K562 (cell line): ENCODE measurements around the gene AURKB. TPM values are rescaled to one million over a fixed set of nuclear protein-coding genes. Genes with fewer than 3 reads are reported as not detected.

Experiments used
- E4F1 ChIP-seq: fragments of 250-450 bp; sonication (Bioruptor Pico); IDR thresholded peaks from 2 replicates; pipeline ENCODE4 v1.5.0; 2021; ENCODE audit warnings: mild to moderate bottlenecking, borderline replicate concordance
- MTA3 ChIP-seq: fragments of 450-650 bp; formaldehyde crosslinking; IDR thresholded peaks from 2 replicates; pipeline ENCODE4 v1.6.1; 2017; ENCODE audit warnings: mild to moderate bottlenecking, borderline replicate concordance
- MXD1 ChIP-seq: fragments of 250-450 bp; sonication (Bioruptor Pico); IDR thresholded peaks from 2 replicates; pipeline ENCODE4 v1.8.0; 2021; ENCODE audit warnings: borderline replicate concordance, mild to moderate bottlenecking, moderate library complexity; ENCODE audit not compliant: poor library complexity, severe bottlenecking
- NR2C2 ChIP-seq, 2 experiments: fragments of 200-800 bp in 1 of 2; sonication (Bioruptor generic) in 1 of 2; sonication (generic) in 1 of 2; formaldehyde crosslinking in 1 of 2; IDR thresholded peaks; 2 replicates each; pipeline versions ENCODE4 v1.6.1 to v1.8.0; 2016 to 2022; ENCODE audit warnings: mild to moderate bottlenecking in 1 of 2, missing compliant biosample characterization in 1 of 2, missing genetic modification characterization in 1 of 2, missing genetic modification reagents in 1 of 2
- REST ChIP-seq, 2 experiments: fragments of 450-650 bp; formaldehyde crosslinking in 1 of 2; IDR thresholded peaks; 2 replicates each; pipeline versions ENCODE4 v1.4.0 to v1.6.1; 2014 to 2020; ENCODE audit warnings: mild to moderate bottlenecking in 2 of 2, borderline replicate concordance in 1 of 2, low read depth in 1 of 2
- SREBF1 ChIP-seq: fragments of 150-350 bp; IDR thresholded peaks from 2 replicates; pipeline ENCODE4 v1.6.1; 2014; ENCODE audit warnings: antibody characterized with exemption, low read depth, low read length, borderline replicate concordance
- SUPT5H ChIP-seq: fragments of 450-650 bp; IDR thresholded peaks from 2 replicates; pipeline ENCODE4 v1.6.1; 2016
- ZBTB1 ChIP-seq: sonication (generic); formaldehyde crosslinking; IDR thresholded peaks from 2 replicates; pipeline ENCODE4 v1.8.1; 2023; ENCODE audit warnings: missing genetic modification reagents, low read depth, mild to moderate bottlenecking, borderline replicate concordance
- ZBTB11 ChIP-seq, 3 experiments: fragments of 200-800 bp in 1 of 3; fragments of 250-450 bp in 1 of 3; fragments of 450-650 bp in 1 of 3; sonication (Bioruptor Pico) in 1 of 3; sonication (Bioruptor generic) in 1 of 3; formaldehyde crosslinking in 1 of 3; IDR thresholded peaks; 2 replicates each; pipeline versions ENCODE4 v1.6.1 to v1.8.0; 2016 to 2022; ENCODE audit warnings: mild to moderate bottlenecking in 2 of 3, missing genetic modification characterization in 2 of 3, missing compliant biosample characterization in 1 of 3, moderate library complexity in 1 of 3
- polyA plus RNA-seq, 8 experiments: library from polyadenylated mRNA; depleted of rRNA in 4 of 8; stranded (reverse) in 5 of 8; unstranded in 3 of 8; fragments of >200 nt; fragmentation: Nextera tagmentation in 2 of 8; fragmentation: Illumina TruSeq in 1 of 8; extraction: Ambion mirVana in 2 of 8; extraction: Trizol in 1 of 8; gene quantifications; 2 replicates each; pipeline versions ENCODE4 v1.2.1 to v1.2.3, GENCODE V29; 2011 to 2014; ENCODE audit warnings: inconsistent platforms in 1 of 8, missing spikeins in 1 of 8
- total RNA-seq, 7 experiments: library from RNA; depleted of rRNA in 6 of 7; stranded (reverse); fragments of >200 nt in 6 of 7; fragmentation: Illumina TruSeq in 2 of 7; extraction: Trizol in 2 of 7; gene quantifications; 2 replicates each; pipeline versions ENCODE4 v1.2.1 to v1.2.3, GENCODE V29; 2011 to 2021; ENCODE audit warnings: low replicate concordance in 1 of 7

Gene AURKB
- total and polyA plus RNA-seq, 9 of the 15 experiments (the other 6 are each of a cell fraction or from before 2014, with no cell fraction given) = 27.2 to 114 (median 74.8) TPM

GRCh38 chr17:8222630-8223355, 12.4 kb upstream of the AURKB start (continued):
- TF ChIP-seq SREBF1 (0 out of 2 replicates have a peak, but pooled peaks have one; percentile 19), MTA3 (peak; percentile 37; the same call in 1 of the 2 replicates), E4F1 (CRISPR knock-in tag) (no peak), ZBTB1 (CRISPR knock-in tag) (no peak), SUPT5H (peak; percentile 65), MXD1 (CRISPR knock-in tag) (no peak), ZBTB11 (CRISPR knock-in tag; IDR thresholded peaks at IDR 0.05) (peak; percentile 68 to 93 (median 92); a peak in 4 of 6 replicates), REST (IDR thresholded peaks at IDR 0.05; ENCODE audit: borderline replicate concordance) (no peak), REST (CRISPR knock-in tag; IDR thresholded peaks at IDR 0.05; ENCODE audit: low read depth) (no peak), NR2C2 (CRISPR knock-in tag; IDR thresholded peaks at IDR 0.05) (peak; percentile 59; the same call in 1 of the 2 replicates), NR2C2 (tag; IDR thresholded peaks at IDR 0.05) (peak; percentile 3; the same call in 1 of the 2 replicates)
